ENCODE measurements around the gene KRT76.
"Not testable (repeated sequence)": the region's sequence is repeated elsewhere in the genome, so short reads cannot be mapped to it uniquely, and the experiment has no call there.

KRT76 gene

DNA sequence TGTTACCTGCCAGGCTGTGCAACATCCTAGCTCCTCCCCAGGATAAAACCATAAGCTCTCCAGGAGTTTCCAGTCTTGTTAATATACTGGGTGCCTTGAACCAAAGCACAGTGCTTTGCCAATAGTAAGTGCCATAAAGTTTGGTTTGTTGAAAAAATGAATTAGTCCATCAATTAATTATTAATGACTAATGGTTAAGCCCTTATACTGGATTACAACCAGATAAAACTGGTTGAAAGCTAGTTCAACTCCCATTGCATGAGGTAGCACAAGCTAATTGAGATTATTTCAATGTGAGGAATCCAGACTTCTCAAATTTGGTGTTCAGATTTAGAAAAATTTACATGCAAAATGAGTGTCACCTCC lies 20.4 kb upstream of the KRT76 start:
- H3K4me3 ChIP-seq = no peak overlapping the region
- no peak overlapping the region for H3K27ac ChIP-seq
- no peak for TF ChIP-seq CTCF (IDR thresholded peaks at IDR 0.05)
- no peak for DNase-seq (ENCODE audit: low spot score)

GRCh38 chr12:52796839-52797528 lies 19.8 kb upstream of the KRT76 start:
- no peak for DNase-seq (ENCODE audit: low spot score)
- no peak overlapping the region for H3K27ac ChIP-seq
- H3K4me3 ChIP-seq = no peak overlapping the region
- TF ChIP-seq CTCF (IDR thresholded peaks at IDR 0.05) = no peak

DNA sequence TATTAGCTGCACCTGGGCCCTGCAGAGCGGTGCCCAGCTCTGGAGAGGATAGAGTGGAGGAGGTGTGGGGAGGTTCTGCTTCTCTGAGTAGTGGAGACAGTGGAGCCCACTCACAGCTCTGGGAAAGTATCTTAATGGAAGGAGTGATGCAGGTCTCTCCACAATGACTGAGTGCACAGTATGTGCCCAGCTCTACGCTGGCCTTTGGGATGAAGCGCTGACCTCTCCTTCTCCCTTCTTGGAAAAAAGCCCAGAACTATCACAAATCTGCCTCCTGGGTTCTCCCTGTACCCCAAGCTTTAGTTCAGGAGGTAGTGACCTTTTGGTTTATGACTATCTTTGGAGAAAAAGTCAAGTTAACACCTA lies 19.3 kb upstream of the KRT76 start:
- no peak for TF ChIP-seq CTCF (IDR thresholded peaks at IDR 0.05)

GRCh38 chr12:52795694-52796428 lies 18.7 kb upstream of the KRT76 start, which contains the start of gene KRT3:
Gene KRT3, minus strand, starts transcription at chr12:52796117. Its CDS starts 75 bp downstream, at chr12:52796042.
- DNase-seq (ENCODE audit: low spot score) = no peak

More for the DNA sequence above, 19.3 kb upstream of the KRT76 start:
- no peak for DNase-seq (ENCODE audit: low spot score)
- Histone ChIP-seq H3K4me3 (no peak overlapping the region), H3K27ac (no peak overlapping the region)

GRCh38 chr12:52795332-52795674 lies 18.2 kb upstream of the KRT76 start:
- DNase-seq (ENCODE audit: low spot score); H3K27ac ChIP-seq; H3K4me3 ChIP-seq: not testable (repeated sequence)

More at GRCh38 chr12:52795694-52796428, 18.7 kb upstream of the KRT76 start, which contains the start of gene KRT3:
- Histone ChIP-seq H3K4me3 (no peak within 1 kb of the TSS), H3K27ac (no peak within 1 kb of the TSS)
- no peak for TF ChIP-seq CTCF (IDR thresholded peaks at IDR 0.05)

DNA sequence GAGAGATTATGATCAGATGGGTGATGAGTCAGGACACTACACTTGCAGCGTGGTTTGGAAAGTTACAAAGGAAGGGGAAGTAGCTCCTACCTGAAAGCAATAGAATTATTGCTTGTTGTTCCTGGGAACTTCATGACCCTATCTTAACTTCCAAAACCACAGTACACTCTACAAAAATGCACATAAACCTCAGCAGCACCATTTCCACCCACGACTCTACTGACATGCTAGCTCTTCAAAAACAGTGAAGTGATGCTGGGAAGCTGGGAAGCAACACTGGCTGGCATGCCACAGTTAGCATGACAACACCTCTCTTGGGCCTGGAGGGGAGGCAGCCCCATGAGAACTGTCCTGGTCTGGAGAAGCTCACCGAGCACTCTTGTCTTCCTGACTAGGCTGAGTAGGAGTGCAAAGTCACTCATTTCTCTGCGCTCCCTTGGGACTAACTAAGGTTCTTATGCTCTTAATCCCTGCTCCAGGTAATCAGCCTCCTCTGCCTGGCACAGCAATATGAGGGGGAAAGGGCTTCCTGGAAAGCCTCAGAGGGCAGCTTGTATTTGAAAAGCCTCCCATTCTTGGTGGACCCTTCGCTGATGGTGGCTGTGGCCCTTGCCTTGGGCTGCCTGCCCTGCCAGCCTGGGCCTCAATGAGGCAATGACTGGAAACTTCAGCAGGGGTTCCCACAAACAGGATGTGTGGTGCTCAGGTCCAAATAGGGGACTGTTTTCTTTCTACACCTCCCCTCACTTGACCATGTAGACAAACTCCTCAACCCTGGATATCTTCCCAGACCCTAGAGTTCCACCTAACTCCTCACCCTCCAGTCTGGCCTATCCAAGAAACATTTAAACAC lies 17.6 kb upstream of the KRT76 start:
- no peak for TF ChIP-seq CTCF (IDR thresholded peaks at IDR 0.05)
- Histone ChIP-seq H3K4me3 (no peak overlapping the region), H3K27ac (no peak overlapping the region)
- no peak for DNase-seq (ENCODE audit: low spot score)
